Osteoblast (primary cell): ENCODE data around the gene ISY1. TPM values are rescaled to one million over a fixed set of nuclear protein-coding genes. Genes with fewer than 3 reads are reported as not detected.

Experiments used
- DNase-seq: peaks from one replicate; pipeline ENCODE4 v3.0.0; 2011; ENCODE audit warnings: low spot score, mixed read lengths; ENCODE audit not compliant: insufficient read length; ENCODE audit errors: missing footprints
- H2AFZ ChIP-seq: 2 replicates; pipeline ENCODE4 v1.6.0; 2011; ENCODE audit warnings: mild to moderate bottlenecking, low read length
- H3K27ac ChIP-seq: 2 replicates; pipeline ENCODE4 v1.5.1; 2011; ENCODE audit warnings: mild to moderate bottlenecking, low read depth, low read length, moderate library complexity
- H3K27me3 ChIP-seq: 2 replicates; pipeline ENCODE4 v1.6.0; 2012; ENCODE audit warnings: mild to moderate bottlenecking, control low read depth, inconsistent platforms, low read length, moderate library complexity; ENCODE audit not compliant: insufficient read depth
- H3K36me3 ChIP-seq: 2 replicates; pipeline ENCODE4 v1.5.1; 2011; ENCODE audit warnings: mild to moderate bottlenecking, low read length, control low read depth, moderate library complexity; ENCODE audit not compliant: insufficient read depth
- H3K4me1 ChIP-seq: 2 replicates; pipeline ENCODE4 v1.5.1; 2011; ENCODE audit warnings: mild to moderate bottlenecking, low read length, control low read depth, moderate library complexity; ENCODE audit not compliant: insufficient read depth
- H3K4me2 ChIP-seq: 2 replicates; pipeline ENCODE4 v1.6.0; 2011; ENCODE audit warnings: mild to moderate bottlenecking, low read length; ENCODE audit not compliant: insufficient read depth
- H3K4me3 ChIP-seq: fragments of 200-600 bp; sonication (generic); 3 replicates; pipeline ENCODE4 v1.5.1; 2012; ENCODE audit warnings: mild to moderate bottlenecking, low read length, inconsistent platforms; ENCODE audit not compliant: insufficient read depth
- H3K79me2 ChIP-seq: 2 replicates; pipeline ENCODE4 v1.6.0; 2012; ENCODE audit warnings: mild to moderate bottlenecking, low read length, control low read depth, inconsistent platforms; ENCODE audit not compliant: insufficient read depth
- H3K9me3 ChIP-seq: 2 replicates; pipeline ENCODE4 v1.5.1; 2011; ENCODE audit warnings: low read depth, low read length, control low read depth
- H4K20me1 ChIP-seq: 2 replicates; pipeline ENCODE4 v1.6.0; 2012; ENCODE audit warnings: mild to moderate bottlenecking, low read length, control low read depth; ENCODE audit not compliant: insufficient read depth
- total RNA-seq: library from RNA; depleted of rRNA; stranded (reverse); fragments of >200 nt; gene quantifications from 2 replicates; pipeline ENCODE4 v1.2.3, GENCODE V29; 2012
- TF ChIP-seq, protein P1 (sequence below): IDR thresholded peaks from 2 replicates; pipeline ENCODE4 v1.5.1; 2011; ENCODE audit warnings: mild to moderate bottlenecking, low read depth, low read length, moderate library complexity; ENCODE audit errors: extremely low read depth

ISY1 gene
- total RNA-seq, 1 donor, result 29.0 TPM

DNA sequence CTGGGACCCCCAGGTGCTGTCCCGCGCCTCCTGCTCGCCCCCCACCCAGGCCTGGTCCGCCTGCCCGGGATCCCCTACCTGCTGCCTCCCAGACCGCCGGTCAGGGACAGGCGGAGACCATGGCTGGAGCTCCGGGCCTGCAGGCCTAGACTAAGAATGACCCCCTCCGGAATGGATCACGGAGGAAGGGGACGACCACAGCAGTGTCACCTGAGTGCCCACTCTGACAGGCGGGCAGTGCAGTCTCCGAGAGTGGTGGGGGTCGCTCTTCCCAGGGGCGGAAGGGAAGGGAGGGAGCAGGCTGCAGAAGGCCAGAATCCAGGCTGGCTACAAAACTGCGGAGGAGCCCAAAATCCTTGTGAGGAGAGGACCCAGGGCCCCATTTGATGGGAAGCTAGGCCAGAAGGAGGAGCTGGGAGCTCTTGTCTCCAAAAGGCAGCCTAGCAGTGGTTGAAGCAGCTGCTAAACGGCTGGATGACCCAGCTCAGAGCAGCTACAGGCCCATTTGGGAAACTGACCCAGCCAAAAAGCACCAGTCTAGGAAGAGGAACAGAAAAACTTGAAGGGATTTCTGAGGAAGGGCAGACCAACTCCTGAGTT lies 38.4 kb downstream of the ISY1 start:
- H3K27ac ChIP-seq, result no peak overlapping the region
- peaks cover 26% of the 10 kb centered on the region for H4K20me1 ChIP-seq
- peaks cover 9% of the 10 kb centered on the region for H3K36me3 ChIP-seq
- no peak overlapping the region for H3K4me3 ChIP-seq
- H3K79me2 ChIP-seq, result peaks cover 30% of the 10 kb centered on the region
- no peak overlapping the region for H3K4me2 ChIP-seq
- peaks cover 18% of the 10 kb centered on the region for H3K4me1 ChIP-seq
- H3K9me3 ChIP-seq, result no peaks in the 10 kb centered on the region
- peak; percentile 84 for DNase-seq
- peak overlapping the region; percentile 38 for H2AFZ ChIP-seq
- H3K27me3 ChIP-seq, result no peaks in the 10 kb centered on the region
- TF ChIP-seq, protein P1, sequence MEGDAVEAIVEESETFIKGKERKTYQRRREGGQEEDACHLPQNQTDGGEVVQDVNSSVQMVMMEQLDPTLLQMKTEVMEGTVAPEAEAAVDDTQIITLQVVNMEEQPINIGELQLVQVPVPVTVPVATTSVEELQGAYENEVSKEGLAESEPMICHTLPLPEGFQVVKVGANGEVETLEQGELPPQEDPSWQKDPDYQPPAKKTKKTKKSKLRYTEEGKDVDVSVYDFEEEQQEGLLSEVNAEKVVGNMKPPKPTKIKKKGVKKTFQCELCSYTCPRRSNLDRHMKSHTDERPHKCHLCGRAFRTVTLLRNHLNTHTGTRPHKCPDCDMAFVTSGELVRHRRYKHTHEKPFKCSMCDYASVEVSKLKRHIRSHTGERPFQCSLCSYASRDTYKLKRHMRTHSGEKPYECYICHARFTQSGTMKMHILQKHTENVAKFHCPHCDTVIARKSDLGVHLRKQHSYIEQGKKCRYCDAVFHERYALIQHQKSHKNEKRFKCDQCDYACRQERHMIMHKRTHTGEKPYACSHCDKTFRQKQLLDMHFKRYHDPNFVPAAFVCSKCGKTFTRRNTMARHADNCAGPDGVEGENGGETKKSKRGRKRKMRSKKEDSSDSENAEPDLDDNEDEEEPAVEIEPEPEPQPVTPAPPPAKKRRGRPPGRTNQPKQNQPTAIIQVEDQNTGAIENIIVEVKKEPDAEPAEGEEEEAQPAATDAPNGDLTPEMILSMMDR, result no peak

DNA sequence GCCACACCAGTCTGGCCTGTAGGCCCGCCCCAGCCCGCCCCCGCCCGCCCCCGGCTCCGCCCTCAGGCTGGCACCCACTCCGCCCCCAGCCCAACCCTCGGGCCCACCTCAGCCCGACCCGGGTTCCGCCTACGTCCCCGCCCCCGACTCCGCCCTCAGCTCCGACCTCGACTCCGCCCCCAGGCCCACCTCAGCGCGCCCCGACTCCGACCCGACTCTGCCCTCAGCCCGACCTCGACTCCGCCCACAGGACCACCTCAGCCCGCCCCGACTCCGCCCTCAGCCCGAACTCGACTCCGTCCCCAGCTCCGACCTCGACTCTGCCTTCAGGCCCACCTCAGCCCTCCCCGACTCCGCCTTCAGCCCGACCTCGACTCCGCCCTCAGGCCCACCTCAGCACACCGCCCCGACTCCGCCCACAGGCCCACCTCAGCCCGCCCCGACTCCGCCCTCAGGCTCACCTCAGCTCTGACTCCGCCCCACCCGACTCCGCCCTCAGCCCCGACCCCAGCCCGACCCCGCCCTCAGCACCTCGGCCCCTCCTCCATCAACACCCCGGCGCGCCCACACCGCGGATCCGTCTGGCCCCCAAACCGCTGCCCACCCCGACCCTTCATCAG lies 39.0 kb downstream of the ISY1 start, which contains the start of gene RAB43:
Gene RAB43, minus strand, starts transcription at position 13 of the 620 bp plus-strand sequence. CDS start 315 bp downstream, outside the sequence.
- DNase-seq, result peak; percentile 99
- no peaks in the 10 kb centered on the region for H3K27me3 ChIP-seq
- peaks cover 26% of the 10 kb centered on the region for H4K20me1 ChIP-seq
- peaks cover 9% of the 10 kb centered on the region for H3K36me3 ChIP-seq
- H3K9me3 ChIP-seq, result no peaks in the 10 kb centered on the region
- peak within 1 kb of the TSS; percentile 93 for H3K4me3 ChIP-seq
- H3K27ac ChIP-seq, result peak within 1 kb of the TSS; percentile 82
- H3K4me1 ChIP-seq, result peaks cover 18% of the 10 kb centered on the region
- peaks cover 36% of the 10 kb centered on the region for H3K79me2 ChIP-seq
- H2AFZ ChIP-seq, result peak within 1 kb of the TSS; percentile 76
- TF ChIP-seq, protein P1, result no peak
- peak within 1 kb of the TSS; percentile 100 for H3K4me2 ChIP-seq

DNA sequence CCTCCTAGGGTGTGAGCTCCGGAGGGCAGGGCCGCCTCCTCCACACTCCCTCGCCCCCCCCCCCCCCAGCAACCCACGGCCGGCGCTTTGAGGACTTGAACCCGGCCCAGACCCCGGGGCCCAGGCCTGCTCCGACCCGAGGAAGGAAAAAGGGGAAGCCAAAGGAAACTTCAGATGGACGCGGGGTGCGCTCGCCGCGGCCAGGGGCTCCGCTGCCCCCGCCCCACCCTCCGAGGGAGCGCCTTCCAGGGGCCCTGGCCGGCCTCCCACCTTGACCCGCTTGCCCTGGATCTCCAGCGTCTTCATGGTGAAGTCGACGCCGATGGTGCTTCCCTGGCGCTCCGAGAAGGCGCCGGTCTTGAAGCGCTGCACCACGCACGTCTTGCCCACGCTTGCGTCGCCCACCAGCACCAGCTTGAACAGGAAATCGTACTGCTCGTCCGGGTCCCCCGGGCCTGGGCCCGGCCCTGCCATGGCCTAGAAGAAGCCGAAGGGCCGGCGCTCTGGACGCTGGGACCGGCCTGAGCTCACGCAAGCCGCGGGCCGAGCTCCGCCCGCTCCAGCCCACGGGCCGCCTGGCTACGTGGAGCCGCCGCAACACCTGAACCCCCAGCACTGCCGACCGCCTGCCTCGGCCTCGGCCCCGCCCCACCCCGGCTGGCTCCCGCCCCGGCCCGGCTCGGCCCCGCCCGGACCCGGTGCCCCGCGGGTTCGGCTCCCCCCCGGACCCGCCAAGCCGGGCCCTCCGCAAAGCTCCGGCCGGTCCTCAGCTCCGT lies 39.7 kb downstream of the ISY1 start:
- peaks cover 42% of the 10 kb centered on the region for H3K79me2 ChIP-seq
- no peaks in the 10 kb centered on the region for H3K27me3 ChIP-seq
- peak overlapping the region; percentile 76 for H2AFZ ChIP-seq
- H3K4me2 ChIP-seq, result peak overlapping the region; percentile 100
- peak overlapping the region; percentile 82 for H3K27ac ChIP-seq
- DNase-seq, result peak; percentile 87
- H3K4me3 ChIP-seq, result peak overlapping the region; percentile 93
- H4K20me1 ChIP-seq, result peaks cover 26% of the 10 kb centered on the region
- H3K9me3 ChIP-seq, result no peaks in the 10 kb centered on the region
- H3K4me1 ChIP-seq, result peaks cover 21% of the 10 kb centered on the region
- TF ChIP-seq, protein P1, result no peak
- H3K36me3 ChIP-seq, result peaks cover 9% of the 10 kb centered on the region
